MM.1S (cell line): ENCODE measurements around the gene PPP2R5C.

Experiments used
- DNase-seq: peaks from one replicate; pipeline ENCODE4 v3.0.0-alpha.2; 2015
- H2AFZ ChIP-seq: fragments of 300-600 bp; sonication (generic); 2 replicates; pipeline ENCODE4 v1.6.0; 2016; ENCODE audit warnings: antibody characterized with exemption, low read length
- H3F3A ChIP-seq: fragments of 300-600 bp; sonication (generic); 2 replicates; pipeline ENCODE4 v1.6.1; 2016; ENCODE audit warnings: mild to moderate bottlenecking, antibody characterized with exemption, low read length, moderate library complexity, mixed read lengths; ENCODE audit not compliant: insufficient read depth
- H3K27ac ChIP-seq: fragments of 300-600 bp; sonication (generic); 2 replicates; pipeline ENCODE4 v1.5.1; 2016; ENCODE audit warnings: mild to moderate bottlenecking, low read length
- H3K27me3 ChIP-seq: fragments of 300-600 bp; sonication (generic); replicated peaks from 2 replicates; pipeline ENCODE4 v1.6.0; 2016; ENCODE audit warnings: low read length; ENCODE audit not compliant: insufficient read depth
- H3K36me3 ChIP-seq: fragments of 300-600 bp; sonication (generic); replicated peaks from 2 replicates; pipeline ENCODE4 v1.6.1; 2016; ENCODE audit warnings: mild to moderate bottlenecking, low read length, mixed read lengths; ENCODE audit not compliant: insufficient read depth
- H3K4me1 ChIP-seq: fragments of 300-600 bp; sonication (generic); 2 replicates; pipeline ENCODE4 v1.6.1; 2016; ENCODE audit warnings: low read length, mixed read lengths
- H3K4me2 ChIP-seq: fragments of 300-600 bp; sonication (generic); 2 replicates; pipeline ENCODE4 v1.6.0; 2016; ENCODE audit warnings: low read depth, low read length
- H3K4me3 ChIP-seq: fragments of 300-600 bp; sonication (generic); 2 replicates; pipeline ENCODE4 v1.5.1; 2016; ENCODE audit warnings: low read length, mixed read lengths
- H3K79me2 ChIP-seq: fragments of 300-600 bp; sonication (generic); 2 replicates; pipeline ENCODE4 v1.6.1; 2016; ENCODE audit warnings: mixed run types, low read length, mixed read lengths
- H3K9ac ChIP-seq: fragments of 300-600 bp; sonication (generic); 2 replicates; pipeline ENCODE4 v1.6.1; 2016; ENCODE audit warnings: low read length, mixed read lengths
- H3K9me2 ChIP-seq: fragments of 300-600 bp; sonication (generic); replicated peaks from 2 replicates; pipeline ENCODE4 v1.6.1; 2016; ENCODE audit warnings: mild to moderate bottlenecking, low read length, mixed read lengths; ENCODE audit not compliant: insufficient read depth
- H3K9me3 ChIP-seq: fragments of 300-600 bp; sonication (generic); replicated peaks from 2 replicates; pipeline ENCODE4 v1.6.1; 2016; ENCODE audit warnings: mild to moderate bottlenecking, low read length, mixed read lengths; ENCODE audit not compliant: insufficient read depth
- H4K20me1 ChIP-seq: fragments of 300-600 bp; sonication (generic); 2 replicates; pipeline ENCODE4 v1.6.1; 2016; ENCODE audit warnings: mild to moderate bottlenecking, low read length, moderate library complexity, mixed read lengths; ENCODE audit not compliant: insufficient read depth
- CTCF ChIP-seq: fragments of 300-600 bp; sonication (generic); IDR thresholded peaks from 2 replicates; pipeline ENCODE4 v1.5.1; 2016; ENCODE audit warnings: antibody characterized with exemption, low read length, mixed read lengths
- EZH2 ChIP-seq: fragments of 300-600 bp; sonication (generic); optimal IDR thresholded peaks from 2 replicates; pipeline ENCODE3; 2017; ENCODE audit warnings: low read depth, mild to moderate bottlenecking, antibody characterized with exemption, low read length, mixed read lengths
- EZH2phosphoT487 ChIP-seq: fragments of 300-600 bp; sonication (generic); IDR thresholded peaks from 2 replicates; pipeline ENCODE4 v1.6.1; 2018; ENCODE audit warnings: antibody characterized with exemption, low read length

PPP2R5C gene

GRCh38 chr14:101719045-101719645 lies 42.4 kb upstream of the PPP2R5C start:
- Histone ChIP-seq H3F3A (no peaks in the 10 kb centered on the region), H3K9me3 (no peaks in the 10 kb centered on the region), H3K4me2 (no peak overlapping the region), H3K27ac (no peak overlapping the region), H3K9me2 (no peaks in the 10 kb centered on the region), H3K27me3 (no peaks in the 10 kb centered on the region), H3K4me3 (no peak overlapping the region), H3K4me1 (no peaks in the 10 kb centered on the region), H3K79me2 (no peaks in the 10 kb centered on the region), H4K20me1 (no peaks in the 10 kb centered on the region), H2AFZ (no peak overlapping the region), H3K9ac (no peak overlapping the region), H3K36me3 (no peaks in the 10 kb centered on the region)
- no peak for DNase-seq
- TF ChIP-seq EZH2phosphoT487 (no peak), EZH2 (no peak)

GRCh38 chr14:101719708-101720107 lies 41.8 kb upstream of the PPP2R5C start:
- Histone ChIP-seq H3K4me1 (no peaks in the 10 kb centered on the region), H3K9ac (no peak overlapping the region), H3K4me2 (no peak overlapping the region), H3K27ac (no peak overlapping the region), H2AFZ (no peak overlapping the region), H3K79me2 (no peaks in the 10 kb centered on the region), H3K9me2 (no peaks in the 10 kb centered on the region), H3K36me3 (no peaks in the 10 kb centered on the region), H3K27me3 (no peaks in the 10 kb centered on the region), H4K20me1 (no peaks in the 10 kb centered on the region), H3F3A (no peaks in the 10 kb centered on the region), H3K9me3 (no peaks in the 10 kb centered on the region), H3K4me3 (no peak overlapping the region)
- no peak for TF ChIP-seq EZH2
- TF ChIP-seq EZH2phosphoT487: no peak
- TF ChIP-seq CTCF: no peak
- no peak for DNase-seq

- no peaks in the 10 kb centered on the region for H4K20me1 ChIP-seq
- TF ChIP-seq EZH2 (no peak), CTCF (no peak), EZH2phosphoT487 (no peak)
- H3K9me3 ChIP-seq: no peaks in the 10 kb centered on the region
- H3K4me1 ChIP-seq: no peaks in the 10 kb centered on the region
- no peaks in the 10 kb centered on the region for H3K9me2 ChIP-seq
- H3K4me2 ChIP-seq: no peak overlapping the region
- no peak overlapping the region for H3K4me3 ChIP-seq
- no peaks in the 10 kb centered on the region for H3K27me3 ChIP-seq
- no peaks in the 10 kb centered on the region for H3K79me2 ChIP-seq
- no peak overlapping the region for H3K9ac ChIP-seq
- H3K27ac ChIP-seq: no peak overlapping the region
- H3F3A ChIP-seq: no peaks in the 10 kb centered on the region
- DNase-seq: no peak
- H2AFZ ChIP-seq: no peak overlapping the region
- no peaks in the 10 kb centered on the region for H3K36me3 ChIP-seq
Observed at GRCh38 chr14:101721111-101721510, 40.4 kb upstream of the PPP2R5C start.

GRCh38 chr14:101721951-101722661 lies 39.4 kb upstream of the PPP2R5C start:
- Histone ChIP-seq H3K36me3 (no peaks in the 10 kb centered on the region), H3K27me3 (no peaks in the 10 kb centered on the region), H3K9ac (no peak overlapping the region), H3K79me2 (no peaks in the 10 kb centered on the region), H4K20me1 (no peaks in the 10 kb centered on the region), H3K4me3 (no peak overlapping the region), H3K9me2 (no peaks in the 10 kb centered on the region), H3F3A (no peaks in the 10 kb centered on the region), H3K9me3 (no peaks in the 10 kb centered on the region), H2AFZ (no peak overlapping the region), H3K4me1 (no peaks in the 10 kb centered on the region), H3K27ac (no peak overlapping the region), H3K4me2 (no peak overlapping the region)
- no peak for DNase-seq
- TF ChIP-seq EZH2phosphoT487 (no peak), EZH2 (no peak), CTCF (no peak)
